Vagina (tissue), 2 donors: ENCODE measurements around the gene GNAS-AS1.

Experiments used
- POLR2A ChIP-seq, 2 donors: fragments of 450-650 bp; IDR thresholded peaks; one replicate each; pipeline ENCODE4 v1.6.1; 2017; ENCODE audit warnings: antibody characterized with exemption in 2 of 2, mild to moderate bottlenecking in 2 of 2, moderate library complexity in 2 of 2
- POLR2AphosphoS5 ChIP-seq, 2 donors: sonication (generic); formaldehyde crosslinking; IDR thresholded peaks; one replicate each; pipeline ENCODE4 v1.9.0; 2017; ENCODE audit warnings: antibody characterized with exemption in 2 of 2, mild to moderate bottlenecking in 2 of 2, low read depth in 1 of 2; ENCODE audit not compliant: insufficient read depth in 1 of 2
- TF ChIP-seq, protein P1 (sequence below), 3 experiments: fragments of 450-650 bp in 2 of 3; fragments of 200-600 bp in 1 of 3; sonication (generic) in 1 of 3; IDR thresholded peaks; one replicate each; pipeline ENCODE4 v1.5.1; 2017 to 2019; ENCODE audit warnings: antibody characterized with exemption in 3 of 3, mild to moderate bottlenecking in 2 of 3, moderate library complexity in 2 of 3

DNA sequence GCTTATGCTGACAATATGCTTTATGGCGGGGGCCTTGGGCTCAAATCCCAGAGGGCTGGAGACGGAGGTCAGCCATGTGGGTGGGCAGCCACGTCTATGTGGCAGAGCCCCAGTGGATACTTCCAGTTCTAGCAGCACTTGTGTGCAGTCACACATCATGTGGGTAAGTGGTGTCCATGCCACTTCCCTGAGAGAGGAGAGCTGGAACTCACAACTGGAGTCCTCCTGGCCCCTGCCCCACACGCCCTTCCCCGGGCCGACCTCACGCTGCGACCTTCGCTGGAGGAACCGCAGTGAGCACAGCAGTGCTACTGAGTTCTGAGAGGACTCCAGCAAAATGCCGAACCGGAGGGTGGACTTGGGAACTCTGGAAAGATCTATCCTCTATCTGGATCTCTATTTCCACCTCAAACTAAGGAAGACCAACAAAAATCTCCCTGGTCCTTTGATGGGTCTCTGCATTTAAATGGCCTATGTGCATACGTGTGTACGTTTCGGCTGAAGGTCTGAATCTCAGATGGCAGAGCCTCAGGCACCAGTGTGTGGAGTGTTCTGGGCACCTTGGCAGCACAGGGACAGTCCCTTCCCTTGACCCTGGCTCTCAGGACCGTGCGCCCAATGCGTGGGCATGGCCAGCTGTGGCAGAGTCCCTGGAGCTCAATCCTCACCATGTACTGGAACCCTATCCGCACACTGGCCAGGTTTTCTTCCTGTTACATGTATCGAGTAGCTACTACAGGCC lies 55.4 kb downstream of the GNAS-AS1 start:
- TF ChIP-seq, protein P1, sequence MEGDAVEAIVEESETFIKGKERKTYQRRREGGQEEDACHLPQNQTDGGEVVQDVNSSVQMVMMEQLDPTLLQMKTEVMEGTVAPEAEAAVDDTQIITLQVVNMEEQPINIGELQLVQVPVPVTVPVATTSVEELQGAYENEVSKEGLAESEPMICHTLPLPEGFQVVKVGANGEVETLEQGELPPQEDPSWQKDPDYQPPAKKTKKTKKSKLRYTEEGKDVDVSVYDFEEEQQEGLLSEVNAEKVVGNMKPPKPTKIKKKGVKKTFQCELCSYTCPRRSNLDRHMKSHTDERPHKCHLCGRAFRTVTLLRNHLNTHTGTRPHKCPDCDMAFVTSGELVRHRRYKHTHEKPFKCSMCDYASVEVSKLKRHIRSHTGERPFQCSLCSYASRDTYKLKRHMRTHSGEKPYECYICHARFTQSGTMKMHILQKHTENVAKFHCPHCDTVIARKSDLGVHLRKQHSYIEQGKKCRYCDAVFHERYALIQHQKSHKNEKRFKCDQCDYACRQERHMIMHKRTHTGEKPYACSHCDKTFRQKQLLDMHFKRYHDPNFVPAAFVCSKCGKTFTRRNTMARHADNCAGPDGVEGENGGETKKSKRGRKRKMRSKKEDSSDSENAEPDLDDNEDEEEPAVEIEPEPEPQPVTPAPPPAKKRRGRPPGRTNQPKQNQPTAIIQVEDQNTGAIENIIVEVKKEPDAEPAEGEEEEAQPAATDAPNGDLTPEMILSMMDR (IDR thresholded peaks at IDR 0.05): no peak
- TF ChIP-seq POLR2AphosphoS5 (IDR thresholded peaks at IDR 0.05; ENCODE audit: insufficient read depth in 1 of 2, low read depth in 1 of 2) (no peak), POLR2A (IDR thresholded peaks at IDR 0.05) (no peak)
